GM19467 (cell line): ENCODE data around the gene CAB39.

ENCODE experiments used
- ATAC-seq: cut with Tn5 transposase; IDR thresholded peaks from one replicate; pipeline ENCODE4 v1.9.1; 2021; ENCODE audit warnings: mild to moderate bottlenecking, moderate library complexity; ENCODE audit not compliant: unreplicated experiment

Gene CAB39

DNA sequence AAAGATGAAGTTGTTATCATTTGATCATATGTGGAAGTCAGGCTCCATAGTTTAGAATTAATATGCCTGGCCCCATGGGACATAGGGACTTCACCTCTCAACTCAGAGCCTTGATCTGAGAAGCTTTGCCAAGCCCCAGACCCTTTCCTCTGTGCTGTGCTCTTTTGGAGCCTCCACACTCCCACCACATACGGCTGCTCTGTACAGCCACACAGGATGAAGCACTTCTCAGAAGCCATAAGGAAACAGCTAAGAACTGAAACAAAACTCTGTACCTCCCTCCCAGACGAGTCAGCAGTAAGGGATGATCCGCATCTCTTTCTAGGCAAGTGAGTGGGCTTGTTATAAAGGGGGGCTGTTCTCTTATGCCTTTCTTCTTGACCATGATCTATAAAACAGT lies 66.5 kb downstream of the CAB39 start:
- no peak for ATAC-seq

DNA sequence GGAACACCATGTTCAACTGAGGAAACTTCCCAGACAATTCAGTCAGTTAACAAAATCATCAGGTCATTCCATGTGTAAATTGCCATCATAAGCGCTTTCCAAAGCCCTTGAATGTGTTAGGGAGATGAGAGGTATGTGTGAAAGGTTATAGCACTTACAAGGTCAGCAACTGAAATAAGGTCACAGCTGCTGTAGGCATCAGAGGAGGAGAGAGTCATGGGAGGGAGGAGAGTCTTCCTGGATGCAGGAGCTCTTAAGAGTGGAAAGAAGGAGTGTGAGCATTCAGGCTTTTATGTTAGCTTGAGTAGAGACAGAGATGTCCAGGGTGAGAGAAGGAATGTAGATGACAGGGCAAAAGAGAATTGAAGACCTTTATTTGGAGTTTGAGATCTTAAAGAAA lies 67.0 kb downstream of the CAB39 start:
- no peak for ATAC-seq

DNA sequence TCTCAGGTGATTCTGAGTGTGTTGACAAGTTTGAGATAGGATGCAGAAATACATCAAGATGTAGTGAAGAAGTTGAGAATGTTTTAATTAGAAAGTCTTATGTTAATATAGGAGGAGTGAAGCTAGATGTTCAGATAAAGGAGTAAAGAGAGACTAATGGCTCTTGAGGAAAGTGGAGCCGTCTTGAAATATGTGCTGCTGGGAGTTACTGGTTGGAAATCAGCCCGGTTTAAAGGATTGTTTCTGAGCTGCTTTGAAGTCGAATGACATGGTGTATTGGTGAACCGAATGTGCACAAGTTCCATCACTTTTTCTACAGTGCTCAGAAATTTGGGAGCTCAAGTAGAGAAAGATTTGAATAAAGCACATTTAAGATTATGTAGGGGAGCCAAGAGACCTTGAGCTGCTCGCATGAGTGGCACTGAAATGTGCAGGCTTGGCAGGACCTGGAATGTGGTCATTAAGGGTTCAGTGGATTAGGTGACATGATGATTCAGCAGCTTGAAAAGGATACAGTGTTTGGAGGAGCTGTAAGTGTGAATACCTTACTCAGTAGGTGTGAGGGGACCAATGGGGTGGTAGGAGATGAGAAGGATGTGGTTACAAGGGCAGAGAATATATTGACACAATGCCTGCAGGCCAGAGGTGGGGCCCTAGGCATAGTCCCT lies 68.6 kb downstream of the CAB39 start:
- ATAC-seq: no peak

DNA sequence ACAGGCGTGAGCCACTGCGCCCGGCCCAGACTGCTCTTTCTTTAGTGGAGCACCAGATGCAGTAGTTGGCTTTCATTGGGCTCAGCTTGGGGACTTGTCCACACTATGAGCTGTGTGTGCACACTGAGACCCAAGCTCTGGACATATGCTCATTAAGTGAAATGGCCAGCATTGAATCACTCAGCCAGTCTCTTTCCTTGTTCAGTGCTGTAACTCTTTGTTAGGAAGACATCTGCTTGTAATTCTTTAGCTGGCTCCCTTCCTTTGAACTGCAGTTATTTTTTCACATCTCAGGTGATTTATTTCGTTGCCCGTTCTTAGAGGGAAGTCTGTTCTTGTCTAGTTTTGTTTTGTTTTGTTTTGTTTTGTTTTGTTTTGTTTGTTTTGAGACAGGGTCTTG lies 70.5 kb downstream of the CAB39 start:
- ATAC-seq: no peak

DNA sequence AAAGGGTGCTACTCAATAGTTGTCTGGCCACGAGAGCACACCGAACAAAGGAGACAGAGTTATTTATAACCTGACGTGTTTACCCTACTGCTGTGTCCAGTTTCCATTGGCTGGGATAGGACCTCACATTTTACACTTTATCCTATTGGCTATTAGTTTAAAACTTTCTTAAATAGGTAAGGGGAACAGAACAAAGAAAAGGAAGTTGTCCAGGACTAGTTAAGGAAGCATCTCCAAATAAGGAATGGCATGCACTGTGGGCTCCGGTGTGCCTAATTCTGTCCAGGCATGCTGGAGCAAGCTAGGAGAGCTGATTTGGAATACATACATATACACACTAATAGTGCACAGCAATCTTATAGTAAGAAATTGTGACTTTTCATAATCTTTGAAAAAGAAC lies 72.2 kb downstream of the CAB39 start:
- no peak for ATAC-seq

GRCh38 chr2:230785346-230785745 lies 72.7 kb downstream of the CAB39 start:
- no peak for ATAC-seq

- no peak for ATAC-seq
Measured at GRCh38 chr2:230787101-230787500, 74.5 kb downstream of the CAB39 start.

DNA sequence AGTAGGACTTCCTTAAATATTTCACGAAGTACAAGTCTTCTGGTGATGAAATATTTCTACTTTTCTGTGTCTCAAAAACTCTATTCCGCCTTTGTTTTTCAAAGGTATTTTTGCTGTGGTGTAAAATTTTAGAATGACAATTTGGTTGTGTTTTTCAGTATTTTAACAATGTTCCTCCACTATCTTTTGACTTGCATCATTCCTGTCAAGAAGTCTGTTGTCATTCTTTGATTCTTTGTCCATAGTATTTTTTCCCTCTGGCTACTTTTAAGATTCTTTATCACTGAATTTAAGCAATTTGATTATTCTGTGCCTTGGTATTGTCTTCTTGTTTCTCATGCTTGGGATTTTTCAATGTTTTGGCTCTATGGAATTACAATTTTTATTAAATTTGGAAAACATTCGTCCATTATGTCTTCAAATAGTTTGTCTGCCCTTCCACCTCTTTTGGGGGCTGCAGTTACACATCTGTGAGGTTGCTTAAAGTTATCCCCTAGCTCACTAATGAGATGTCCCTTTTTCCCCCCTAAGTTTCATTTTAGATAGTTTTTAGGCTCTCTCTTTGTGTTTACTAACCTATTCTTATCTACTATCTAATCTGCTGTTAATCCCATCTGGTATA lies 76.0 kb downstream of the CAB39 start:
- ATAC-seq: no peak

- no peak for ATAC-seq
Measured at GRCh38 chr2:230790981-230791380, 78.3 kb downstream of the CAB39 start.

GRCh38 chr2:230793572-230794359 lies 81.1 kb downstream of the CAB39 start:
- no peak for ATAC-seq

- no peak for ATAC-seq
Measured at GRCh38 chr2:230794497-230794896, 81.9 kb downstream of the CAB39 start.

DNA sequence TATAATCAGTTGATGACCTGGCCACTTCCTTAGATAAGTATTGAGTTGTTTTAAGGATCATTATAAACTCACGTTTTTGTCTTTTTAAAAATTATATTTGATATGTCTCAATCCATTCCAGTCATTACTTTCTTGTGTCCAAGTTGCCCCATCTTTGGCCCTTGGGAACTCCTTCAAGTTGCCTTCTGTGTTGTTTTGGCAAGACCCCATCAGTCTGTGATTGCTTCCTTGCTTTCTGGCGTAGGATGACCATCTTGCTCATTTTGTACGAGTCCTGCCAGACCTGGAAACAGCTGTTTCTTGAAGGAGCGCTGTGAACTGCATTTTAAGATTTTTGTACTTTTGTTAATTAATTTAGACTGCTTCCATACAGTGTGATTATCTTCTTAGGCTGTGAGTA lies 83.2 kb downstream of the CAB39 start:
- no peak for ATAC-seq

DNA sequence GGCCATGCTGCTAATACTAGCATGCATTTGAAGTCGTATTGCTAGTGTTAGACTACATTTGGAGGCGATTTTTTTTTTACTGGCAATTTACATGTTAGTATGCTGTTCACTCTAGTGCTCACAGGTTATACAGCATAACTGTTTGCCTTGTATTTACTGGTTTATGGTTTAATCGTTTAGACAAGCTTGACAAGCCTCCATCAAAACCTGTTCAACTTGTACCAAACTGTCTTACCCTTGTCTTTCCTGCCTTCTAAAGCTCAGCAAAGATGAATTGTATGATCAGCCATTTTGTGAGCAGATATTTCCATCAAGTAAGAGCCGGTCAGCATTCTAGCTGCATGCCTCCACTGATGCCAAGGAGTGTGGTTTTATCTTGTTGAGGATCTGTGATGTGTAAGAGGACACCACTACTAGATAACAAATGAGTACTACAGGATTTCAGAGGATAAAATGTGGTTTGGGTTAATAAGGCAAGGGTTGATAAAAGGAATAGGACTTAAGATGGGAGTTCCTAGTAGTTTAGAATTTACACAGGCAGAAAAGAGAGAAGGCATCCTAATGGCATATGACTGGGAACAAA lies 83.7 kb downstream of the CAB39 start:
- ATAC-seq: no peak

DNA sequence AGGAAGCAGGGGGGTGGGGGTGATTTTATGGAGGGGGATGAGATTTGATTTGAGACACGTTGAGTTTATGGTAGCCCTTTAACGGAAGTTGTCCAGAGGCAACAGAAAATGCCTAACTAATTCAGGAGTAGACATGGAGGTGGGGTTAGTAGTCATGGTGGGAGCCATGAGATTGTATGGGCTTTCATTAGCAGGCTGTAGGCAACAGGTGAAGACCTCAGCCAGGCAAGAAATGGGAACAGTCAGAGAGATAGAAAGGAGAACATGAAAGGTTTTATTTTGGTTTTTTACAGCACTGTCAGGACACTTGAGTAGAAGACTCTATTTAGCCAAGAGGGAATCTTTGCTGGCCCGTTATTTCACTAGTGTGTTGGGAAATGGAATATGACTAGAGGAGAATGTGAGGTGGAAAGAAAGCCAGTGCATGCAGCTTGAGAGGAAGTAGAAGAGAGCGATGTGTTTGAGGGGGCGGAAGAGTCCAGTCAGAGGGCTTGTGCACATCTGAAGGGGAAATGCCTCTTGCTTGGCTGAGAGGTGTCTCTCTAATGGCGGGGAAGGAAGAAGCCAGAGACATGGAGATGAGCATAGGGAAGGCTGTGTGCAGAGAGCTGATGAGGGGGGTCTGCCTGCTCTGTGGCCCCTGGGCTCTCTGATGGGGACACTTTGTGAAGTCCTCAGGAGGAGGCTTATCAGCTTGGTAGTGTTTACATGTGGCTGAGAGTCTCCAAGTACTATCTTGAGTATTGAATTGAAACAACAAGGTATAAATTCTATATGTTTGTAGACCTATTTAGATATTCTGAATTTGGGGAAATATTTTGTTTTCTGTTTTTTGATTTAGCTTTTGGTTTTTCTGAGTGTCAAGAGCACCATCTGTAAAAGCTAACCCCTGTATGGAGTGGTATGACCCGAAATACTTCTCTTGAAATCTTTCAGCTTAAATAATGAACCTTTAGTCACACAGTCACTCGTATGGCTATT lies 85.2 kb downstream of the CAB39 start:
- ATAC-seq: no peak

DNA sequence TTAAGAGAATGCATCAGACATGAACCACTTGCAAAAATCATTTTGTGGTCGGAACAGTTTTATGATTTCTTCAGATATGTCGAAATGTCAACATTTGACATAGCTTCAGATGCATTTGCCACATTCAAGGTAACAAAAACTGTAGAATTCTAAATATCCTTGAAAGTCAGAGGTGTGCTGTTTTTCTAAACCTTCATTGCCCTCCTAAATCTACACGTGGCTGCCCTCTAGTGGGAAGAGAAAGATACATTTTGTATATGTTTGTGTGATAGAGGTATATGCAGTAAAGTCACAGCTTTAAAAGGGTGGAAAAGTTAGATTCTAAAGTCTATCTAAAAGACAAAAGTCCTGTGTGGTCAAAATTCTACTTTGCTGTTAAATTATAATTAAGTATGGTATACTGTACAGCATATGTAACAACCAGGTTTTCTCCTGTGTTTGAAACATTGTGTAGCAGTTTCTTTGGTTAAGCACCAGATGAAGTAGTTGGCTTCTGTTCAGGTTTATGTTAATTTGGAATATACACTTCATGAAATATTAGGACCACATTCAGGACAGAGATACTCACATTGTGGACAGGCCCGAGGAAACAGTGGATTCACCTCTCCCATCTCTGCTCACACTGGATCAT lies 86.2 kb downstream of the CAB39 start:
- ATAC-seq: no peak

DNA sequence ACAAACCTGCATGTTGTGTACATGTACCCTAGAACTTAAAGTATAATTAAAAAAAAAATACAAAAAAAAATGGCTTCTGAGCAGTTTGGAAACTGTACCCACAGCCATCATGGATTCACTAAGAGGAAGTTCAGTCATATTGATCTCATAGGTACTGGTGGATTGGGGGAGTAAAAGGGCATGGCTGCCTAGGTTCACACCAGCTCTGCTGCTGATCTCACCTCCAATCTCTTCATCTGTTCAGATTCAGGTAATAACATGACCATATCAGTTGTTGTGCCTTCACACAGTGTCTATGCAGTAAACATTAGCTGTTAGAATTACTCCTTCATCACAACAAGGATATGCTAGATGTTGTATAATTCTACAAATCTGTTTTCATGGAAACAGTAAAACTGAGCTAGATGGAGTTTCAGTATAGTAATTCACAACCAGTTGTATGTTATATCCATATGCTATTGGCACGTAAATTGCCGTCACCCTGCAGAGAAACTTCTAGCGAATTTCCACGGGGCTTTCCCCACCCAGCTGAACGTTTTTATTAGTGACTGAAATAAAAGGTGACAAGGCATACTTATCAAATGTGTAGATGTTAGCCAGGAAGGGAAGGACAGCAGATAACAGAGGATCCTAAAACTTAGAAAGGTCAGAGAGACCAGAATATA lies 92.8 kb downstream of the CAB39 start:
- no peak for ATAC-seq

DNA sequence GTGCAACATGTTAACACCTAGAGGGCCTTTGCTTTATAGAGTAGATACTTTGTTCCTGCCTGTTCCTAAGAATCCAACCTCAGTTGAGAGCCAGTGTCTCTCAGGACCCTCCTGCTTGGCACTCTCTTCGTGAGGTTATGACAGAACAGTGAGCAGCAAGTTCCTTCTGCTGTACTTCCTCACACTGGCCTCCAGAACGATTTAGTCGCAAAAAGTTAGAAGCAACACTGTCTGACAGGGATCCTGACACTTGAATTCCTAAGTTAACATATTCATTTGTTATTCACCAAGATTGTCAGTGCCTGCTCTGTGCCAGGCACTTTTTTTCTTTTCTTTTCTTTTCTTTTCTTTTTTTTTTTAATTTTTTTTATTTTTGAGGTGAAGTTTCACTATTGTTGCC lies 95.1 kb downstream of the CAB39 start:
- ATAC-seq: no peak

- no peak for ATAC-seq
Measured at GRCh38 chr2:230809015-230809414, 96.4 kb downstream of the CAB39 start.

DNA sequence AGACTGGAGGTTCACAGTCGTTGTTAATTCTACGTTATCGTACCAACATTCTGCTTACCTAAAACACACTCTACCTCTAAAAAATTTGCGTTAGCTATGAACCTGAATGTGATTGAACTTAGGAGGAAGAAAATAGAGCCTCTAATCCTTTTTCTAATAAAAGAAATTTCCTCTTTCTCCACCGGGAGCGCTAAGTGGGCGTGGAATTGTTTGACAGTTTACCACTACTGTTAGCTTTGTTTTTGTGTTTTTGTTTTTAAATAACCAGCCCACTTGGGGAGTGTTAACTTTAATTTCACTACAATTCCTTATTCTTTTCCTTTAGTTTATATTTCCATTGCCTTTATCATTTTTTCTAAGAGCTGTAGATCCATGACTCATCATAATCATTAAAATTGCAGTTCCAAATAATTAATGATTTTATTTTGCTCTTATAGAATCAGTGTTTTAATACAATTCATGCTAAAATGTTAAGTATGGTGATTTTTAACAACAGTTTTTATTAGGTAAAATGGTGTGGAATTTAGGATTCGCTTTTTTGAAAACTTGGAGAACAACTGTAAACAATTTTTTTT lies 97.1 kb downstream of the CAB39 start:
- no peak for ATAC-seq
